Upper lobe of left lung (tissue), 4 donors: Measurements from ENCODE around the gene GOSR1.
"Not testable (repeated sequence)": the region's sequence is repeated elsewhere in the genome, so short reads cannot be mapped to it uniquely, and the experiment has no call there.

Experiments
- EP300 ChIP-seq, 4 donors: sonication (generic); formaldehyde crosslinking; IDR thresholded peaks; one replicate each; pipeline ENCODE4 v1.5.1; 2017; ENCODE audit warnings: antibody characterized with exemption in 4 of 4, control low read depth in 2 of 4
- POLR2A ChIP-seq, 4 donors: fragments of 450-650 bp; IDR thresholded peaks; one replicate each; pipeline ENCODE4 v1.5.1; 2016 to 2017; ENCODE audit warnings: antibody characterized with exemption in 4 of 4, mild to moderate bottlenecking in 2 of 4
- POLR2AphosphoS5 ChIP-seq, 2 donors: sonication (generic); formaldehyde crosslinking; IDR thresholded peaks; one replicate each; pipeline ENCODE4 v1.5.1; 2017; ENCODE audit warnings: antibody characterized with exemption in 2 of 2
- TF ChIP-seq, protein P1 (sequence below), 6 experiments: fragments of 450-650 bp in 4 of 6; fragments of 200-600 bp in 2 of 6; sonication (generic) in 2 of 6; IDR thresholded peaks; one replicate each; pipeline ENCODE4 v1.5.1; 2016 to 2019; ENCODE audit warnings: antibody characterized with exemption in 6 of 6

DNA sequence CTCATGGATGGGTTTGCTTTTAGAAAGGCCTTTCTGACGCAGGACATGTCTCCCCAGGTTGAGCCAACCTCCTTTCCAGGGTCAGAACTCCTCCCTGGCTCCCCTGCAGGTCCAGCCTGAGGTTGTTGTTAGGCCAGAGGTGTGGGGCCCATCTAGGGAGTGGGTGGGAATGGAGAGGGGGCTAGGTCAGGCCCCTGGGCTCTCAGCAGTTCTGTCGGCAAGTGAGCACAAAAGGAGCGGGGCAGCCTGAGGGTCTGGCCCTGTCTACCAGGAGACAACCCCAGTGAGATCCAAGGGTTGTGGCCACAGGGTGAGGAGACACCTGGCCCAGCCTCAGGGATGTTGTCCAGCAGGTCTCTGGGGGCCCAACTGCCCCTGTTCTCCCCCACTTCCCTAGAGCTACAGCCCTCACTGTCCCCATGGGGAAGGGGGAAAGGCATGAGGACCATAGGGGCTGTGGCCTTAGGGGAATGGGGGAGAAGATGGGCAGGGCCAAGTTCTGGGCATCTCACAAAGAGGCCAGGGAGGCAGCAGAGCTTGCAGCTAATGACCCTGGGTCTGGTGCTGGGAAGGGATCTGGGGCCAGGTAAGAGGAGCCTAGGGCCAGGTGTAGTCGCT, 76.7 kb downstream of the GOSR1 start:
- TF ChIP-seq, protein P1, sequence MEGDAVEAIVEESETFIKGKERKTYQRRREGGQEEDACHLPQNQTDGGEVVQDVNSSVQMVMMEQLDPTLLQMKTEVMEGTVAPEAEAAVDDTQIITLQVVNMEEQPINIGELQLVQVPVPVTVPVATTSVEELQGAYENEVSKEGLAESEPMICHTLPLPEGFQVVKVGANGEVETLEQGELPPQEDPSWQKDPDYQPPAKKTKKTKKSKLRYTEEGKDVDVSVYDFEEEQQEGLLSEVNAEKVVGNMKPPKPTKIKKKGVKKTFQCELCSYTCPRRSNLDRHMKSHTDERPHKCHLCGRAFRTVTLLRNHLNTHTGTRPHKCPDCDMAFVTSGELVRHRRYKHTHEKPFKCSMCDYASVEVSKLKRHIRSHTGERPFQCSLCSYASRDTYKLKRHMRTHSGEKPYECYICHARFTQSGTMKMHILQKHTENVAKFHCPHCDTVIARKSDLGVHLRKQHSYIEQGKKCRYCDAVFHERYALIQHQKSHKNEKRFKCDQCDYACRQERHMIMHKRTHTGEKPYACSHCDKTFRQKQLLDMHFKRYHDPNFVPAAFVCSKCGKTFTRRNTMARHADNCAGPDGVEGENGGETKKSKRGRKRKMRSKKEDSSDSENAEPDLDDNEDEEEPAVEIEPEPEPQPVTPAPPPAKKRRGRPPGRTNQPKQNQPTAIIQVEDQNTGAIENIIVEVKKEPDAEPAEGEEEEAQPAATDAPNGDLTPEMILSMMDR (IDR thresholded peaks at IDR 0.05) = not testable (repeated sequence)
- not testable (repeated sequence) for TF ChIP-seq POLR2A, POLR2AphosphoS5, EP300 (IDR thresholded peaks at IDR 0.05)
